OCI-LY7 (cell line): ENCODE data around the gene SETBP1. TPM values are rescaled to one million over a fixed set of nuclear protein-coding genes. Genes with fewer than 3 reads are reported as not detected.

Experiments
- BruUV-seq: library from RNA; stranded (reverse); fragments of 400-500 nt; replicated peaks from 2 replicates; lab custom pipeline; 2021; lab: Mats Ljungman, UMichigan
- CTCF ChIA-PET: fragments of 300-600 bp; sonication (Branson Sonifier 250); formaldehyde crosslinking; loops from one replicate; lab custom pipeline; 2022; ENCODE audit warnings: antibody characterized with exemption; ENCODE audit not compliant: unreplicated experiment; lab: Charles Lee
- POLR2A ChIA-PET: fragments of 300-600 bp; sonication (Branson Sonifier 250); formaldehyde crosslinking; loops from one replicate; lab custom pipeline; 2022; ENCODE audit warnings: antibody characterized with exemption; lab: Charles Lee
- DNase-seq: peaks from one replicate; pipeline ENCODE4 v3.0.0-alpha.2; 2015; ENCODE audit warnings: low spot score
- H2AFZ ChIP-seq: fragments of 200-600 bp; sonication (generic), shearing (Covaris generic); 2 replicates; pipeline ENCODE4 v1.6.1; 2014; ENCODE audit warnings: mild to moderate bottlenecking, antibody characterized with exemption, low read length, moderate library complexity
- H3K27ac ChIP-seq: fragments of 200-600 bp; sonication (generic); 2 replicates; pipeline ENCODE4 v1.5.1; 2014; ENCODE audit warnings: mixed run types, low read depth, mild to moderate bottlenecking, moderate library complexity, low read length, inconsistent platforms; ENCODE audit not compliant: poor library complexity, severe bottlenecking
- H3K36me3 ChIP-seq: fragments of 200-600 bp; sonication (generic); 2 replicates; pipeline ENCODE4 v1.6.1; 2014; ENCODE audit warnings: mild to moderate bottlenecking, antibody characterized with exemption, low read length, moderate library complexity, mixed read lengths; ENCODE audit not compliant: insufficient read depth
- H3K4me1 ChIP-seq: fragments of 200-600 bp; sonication (generic); 2 replicates; pipeline ENCODE4 v1.5.1; 2014; ENCODE audit warnings: mild to moderate bottlenecking, low read length; ENCODE audit not compliant: insufficient read depth, poor library complexity, severe bottlenecking
- H3K4me2 ChIP-seq: fragments of 200-600 bp; sonication (generic); 2 replicates; pipeline ENCODE4 v1.6.1; 2014; ENCODE audit warnings: mild to moderate bottlenecking, low read length
- H3K4me3 ChIP-seq: fragments of 200-600 bp; sonication (generic); 2 replicates; pipeline ENCODE4 v1.5.1; 2014; ENCODE audit warnings: mild to moderate bottlenecking, low read depth, low read length; ENCODE audit not compliant: poor library complexity, severe bottlenecking
- H3K79me2 ChIP-seq: fragments of 200-600 bp; sonication (generic); 2 replicates; pipeline ENCODE4 v1.6.1; 2016; ENCODE audit warnings: low read depth, mild to moderate bottlenecking, low read length, moderate library complexity, mixed read lengths; ENCODE audit not compliant: insufficient read depth
- H3K9me2 ChIP-seq: fragments of 200-600 bp; sonication (generic); 2 replicates; pipeline ENCODE4 v1.6.1; 2016; ENCODE audit warnings: mild to moderate bottlenecking, low read length, mixed read lengths; ENCODE audit not compliant: insufficient read depth
- H3K9me3 ChIP-seq: fragments of 200-600 bp; sonication (generic); 2 replicates; pipeline ENCODE4 v1.6.1; 2014; ENCODE audit warnings: mild to moderate bottlenecking, mixed run types, low read length, mixed read lengths
- H4K20me1 ChIP-seq: fragments of 200-600 bp; sonication (generic); 2 replicates; pipeline ENCODE4 v1.6.1; 2014; ENCODE audit warnings: mild to moderate bottlenecking, antibody characterized with exemption, low read length, moderate library complexity, mixed read lengths; ENCODE audit not compliant: insufficient read depth
- CTCF ChIP-seq: fragments of 200-600 bp; sonication (generic); conservative IDR thresholded peaks from 2 replicates; pipeline ENCODE4 v1.5.1; 2014; ENCODE audit warnings: mild to moderate bottlenecking, antibody characterized with exemption, low read length, moderate library complexity, mixed read lengths
- EZH2phosphoT487 ChIP-seq: fragments of 200-600 bp; sonication (generic); IDR thresholded peaks from 2 replicates; pipeline ENCODE4 v1.6.1; 2018; ENCODE audit warnings: low read depth, borderline replicate concordance, mild to moderate bottlenecking, mixed run types, antibody characterized with exemption, low read length, moderate library complexity, mixed read lengths
- intact Hi-C: fragments of 100-400 bp; cut with micrococcal nuclease; formaldehyde crosslinking; loops from one replicate; pipeline ENCODE4 v1.10.0; 2022; ENCODE audit not compliant: unreplicated experiment
- total RNA-seq, 2 experiments: library from RNA; depleted of rRNA in 1 of 2; stranded (reverse); fragments of >200 nt in 1 of 2; shearing (Covaris generic) in 1 of 2; gene quantifications; 2 replicates each; pipeline ENCODE4 v1.2.3, GENCODE V29; 2014 to 2022

SETBP1 gene
- total RNA-seq, 2 experiments from 2014 or later = 2.6 to 9.1 TPM

GRCh38 chr18:44683556-44683955 lies 2.9 kb downstream of the SETBP1 start:
- no TSS peak for BruUV-seq
- no peak for DNase-seq
- Histone ChIP-seq H3K9me3 (no peaks in the 10 kb centered on the region), H3K4me2 (no peak overlapping the region), H3K36me3 (no peaks in the 10 kb centered on the region), H3K4me1 (peaks cover 25% of the 10 kb centered on the region), H3K4me3 (no peak overlapping the region), H3K27ac (no peak overlapping the region), H2AFZ (no peak overlapping the region), H3K79me2 (no peaks in the 10 kb centered on the region), H3K9me2 (no peaks in the 10 kb centered on the region), H4K20me1 (no peaks in the 10 kb centered on the region)
- TF ChIP-seq EZH2phosphoT487 (no peak), CTCF (no peak)
- ChIA-PET CTCF (no interaction called here), POLR2A (interaction anchor here (1.0 kb wide), 1 partner anchor 22 kb away, joined by 3 read pairs; no protein-coding TSS in a partner anchor)
- intact Hi-C loops = no loop called here

GRCh38 chr18:44685296-44685695 lies 4.6 kb downstream of the SETBP1 start:
- Histone ChIP-seq H3K9me3 (no peaks in the 10 kb centered on the region), H3K27ac (no peak overlapping the region), H4K20me1 (no peaks in the 10 kb centered on the region), H3K4me1 (peaks cover 24% of the 10 kb centered on the region), H3K9me2 (no peaks in the 10 kb centered on the region), H3K79me2 (no peaks in the 10 kb centered on the region), H3K4me2 (no peak overlapping the region), H3K4me3 (no peak overlapping the region), H2AFZ (no peak overlapping the region), H3K36me3 (no peaks in the 10 kb centered on the region)
- TF ChIP-seq CTCF (no peak), EZH2phosphoT487 (no peak)
- intact Hi-C loops = no loop called here
- no TSS peak for BruUV-seq
- ChIA-PET POLR2A (interaction anchor here (1.3 kb wide), 1 partner anchor 74 kb away, joined by 5 read pairs; no protein-coding TSS in a partner anchor), CTCF (no interaction called here)
- no peak for DNase-seq

GRCh38 chr18:44686156-44686555 lies 5.5 kb downstream of the SETBP1 start:
- H3K36me3 ChIP-seq = no peaks in the 10 kb centered on the region
- no peak overlapping the region for H3K4me3 ChIP-seq
- H3K9me3 ChIP-seq = no peaks in the 10 kb centered on the region
- no peak overlapping the region for H3K27ac ChIP-seq
- BruUV-seq = no TSS peak
- H3K4me1 ChIP-seq = peaks cover 20% of the 10 kb centered on the region
- no peak for DNase-seq
- CTCF ChIA-PET = no interaction called here
- H4K20me1 ChIP-seq = no peaks in the 10 kb centered on the region
- no peaks in the 10 kb centered on the region for H3K9me2 ChIP-seq
- intact Hi-C loops = no loop called here
- no peak overlapping the region for H3K4me2 ChIP-seq
- no peaks in the 10 kb centered on the region for H3K79me2 ChIP-seq
- H2AFZ ChIP-seq = no peak overlapping the region
- POLR2A ChIA-PET = interaction anchor here (0.7 to 1.3 kb wide), 2 partner anchors 9 to 73 kb away, joined by 3 to 5 read pairs; no protein-coding TSS in a partner anchor
- TF ChIP-seq CTCF (no peak), EZH2phosphoT487 (no peak)
